Dendritic cell treated with granulocyte-macrophage colony-stimulating factor and Interleukin-4, amounts not matched to agents 40 ng/mL and 50 ng/mL, for 4 days (primary cell): Measurements from ENCODE around the gene LZTR1.

ENCODE experiments used
- H3K27ac Mint-ChIP-seq: one replicate; pipeline ENCODE4 v1.8.0; 2022; ENCODE audit warnings: mild to moderate bottlenecking, mixed read lengths
- H3K27me3 Mint-ChIP-seq: one replicate; pipeline ENCODE4 v1.8.0; 2022; ENCODE audit warnings: mild to moderate bottlenecking, mixed read lengths
- H3K36me3 Mint-ChIP-seq: one replicate; pipeline ENCODE4 v1.8.0; 2022; ENCODE audit warnings: low read depth, mixed read lengths
- H3K4me1 Mint-ChIP-seq: one replicate; pipeline ENCODE4 v1.8.0; 2022; ENCODE audit warnings: low read depth, mixed read lengths
- H3K4me3 Mint-ChIP-seq: one replicate; pipeline ENCODE4 v1.8.0; 2022; ENCODE audit warnings: mild to moderate bottlenecking, moderate library complexity, mixed read lengths
- H3K9me3 Mint-ChIP-seq: one replicate; pipeline ENCODE4 v1.8.0; 2022; ENCODE audit warnings: mixed read lengths
- intact Hi-C: fragments of 100-400 bp; cut with micrococcal nuclease; formaldehyde crosslinking; loops from one replicate; pipeline ENCODE4 v1.15.0; 2022

LZTR1 gene

DNA sequence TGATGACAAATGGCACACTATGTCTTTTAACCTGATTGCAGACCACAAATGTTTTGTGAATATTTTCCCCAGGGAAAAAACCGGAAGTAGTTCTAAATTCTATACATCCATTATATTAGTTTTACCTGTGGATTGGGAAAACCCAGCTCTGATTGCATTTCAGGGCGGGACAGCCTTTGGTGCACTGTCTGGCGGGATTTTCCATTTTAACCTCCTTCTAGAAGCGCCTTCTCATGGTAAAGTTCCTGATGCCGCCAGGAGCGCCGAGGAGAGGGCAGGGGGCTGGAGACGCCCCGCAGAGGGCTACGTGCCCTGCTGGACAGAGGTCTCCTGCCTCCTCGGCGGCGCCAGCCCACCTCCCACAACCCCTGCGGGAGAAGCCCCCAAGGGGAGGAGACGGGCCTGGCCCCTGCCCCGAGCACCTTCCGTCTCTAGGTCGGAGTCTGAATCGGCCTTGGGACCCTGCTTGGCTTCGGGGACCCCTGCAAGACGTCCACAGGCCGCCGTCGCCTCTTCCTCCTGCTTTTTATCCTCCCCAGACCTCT is 31.6 kb downstream of the LZTR1 start:
- H3K27me3 Mint-ChIP-seq, result peaks cover 38% of the 10 kb centered on the region
- no peaks in the 10 kb centered on the region for H3K36me3 Mint-ChIP-seq
- peak overlapping the region; percentile 71 for H3K4me3 Mint-ChIP-seq
- intact Hi-C loops, result no loop called here
- no peaks in the 10 kb centered on the region for H3K9me3 Mint-ChIP-seq
- H3K27ac Mint-ChIP-seq, result peak overlapping the region; percentile 81
- peaks cover 18% of the 10 kb centered on the region for H3K4me1 Mint-ChIP-seq

DNA sequence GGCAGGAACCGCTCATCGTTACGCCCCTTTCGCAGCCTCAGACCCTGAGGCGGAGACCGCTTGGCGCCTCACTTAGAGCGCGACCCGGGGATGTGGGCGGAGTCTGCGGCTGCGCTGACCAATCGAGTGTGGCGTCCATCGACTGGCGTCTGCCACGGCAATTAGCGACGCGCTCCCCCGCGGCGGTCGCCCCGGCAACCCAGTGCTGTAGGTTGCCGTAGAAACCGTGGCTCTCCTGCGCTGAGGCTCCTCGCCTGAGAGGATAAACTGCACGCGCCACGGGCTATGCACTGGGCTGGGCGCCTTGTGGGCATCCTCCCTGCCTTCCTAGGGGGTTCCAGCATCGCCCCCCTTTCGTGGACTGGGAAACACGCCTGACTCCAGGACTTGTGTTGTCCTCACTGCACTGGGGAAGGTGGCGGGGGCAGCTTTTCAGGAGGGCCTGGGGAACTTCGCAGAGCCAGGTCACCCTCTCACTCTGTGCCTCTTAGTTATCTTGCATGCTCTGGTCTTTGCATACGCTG is 32.2 kb downstream of the LZTR1 start:
- intact Hi-C loops, result no loop called here
- H3K27me3 Mint-ChIP-seq, result peaks cover 43% of the 10 kb centered on the region
- H3K27ac Mint-ChIP-seq, result peak overlapping the region; percentile 81
- no peaks in the 10 kb centered on the region for H3K9me3 Mint-ChIP-seq
- peak overlapping the region; percentile 71 for H3K4me3 Mint-ChIP-seq
- H3K4me1 Mint-ChIP-seq, result peaks cover 18% of the 10 kb centered on the region
- H3K36me3 Mint-ChIP-seq, result no peaks in the 10 kb centered on the region

DNA sequence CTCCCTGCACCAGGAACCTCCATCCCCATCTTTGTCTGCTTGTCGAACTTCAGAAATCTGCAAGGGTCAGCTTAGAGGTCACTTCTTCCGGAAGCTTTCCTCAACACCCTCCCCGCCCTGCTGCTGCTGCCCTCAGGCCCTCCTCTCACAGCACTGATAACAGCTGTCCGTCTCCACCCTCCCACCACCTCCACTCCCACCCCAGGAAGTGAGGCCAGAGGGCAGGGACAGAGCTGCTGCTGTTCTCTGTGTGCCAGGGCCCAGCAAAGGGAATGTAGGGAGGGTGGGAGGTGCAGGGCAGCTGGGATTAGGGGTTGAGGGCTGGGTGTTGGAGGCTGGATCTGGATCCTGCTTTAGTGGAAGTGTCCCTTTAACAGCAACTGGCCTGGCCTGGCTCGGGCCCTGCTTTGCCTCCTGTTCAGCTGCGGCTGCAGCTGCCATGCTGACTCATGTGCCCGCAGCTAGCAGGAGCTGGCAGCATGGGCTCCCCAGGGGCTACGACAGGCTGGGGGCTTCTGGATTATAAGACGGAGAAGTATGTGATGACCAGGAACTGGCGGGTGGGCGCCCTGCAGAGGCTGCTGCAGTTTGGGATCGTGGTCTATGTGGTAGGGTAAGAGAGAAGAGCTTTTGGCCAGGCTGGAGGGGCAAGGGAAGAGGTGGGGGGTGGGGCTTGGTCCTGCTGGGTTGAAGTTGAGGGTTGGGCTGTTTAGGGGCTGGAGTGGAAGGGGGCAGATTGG is 32.8 kb downstream of the LZTR1 start, which contains the start of gene P2RX6:
TSS of gene P2RX6 (plus strand) at position 440 of the 740 bp plus-strand sequence. CDS start at position 450, 10 bp downstream.
- Mint-ChIP-seq H3K9me3 (no peaks in the 10 kb centered on the region), H3K27me3 (peaks cover 46% of the 10 kb centered on the region), H3K4me1 (peaks cover 18% of the 10 kb centered on the region), H3K36me3 (no peaks in the 10 kb centered on the region), H3K4me3 (peak within 1 kb of the TSS; percentile 71), H3K27ac (peak within 1 kb of the TSS; percentile 81)
- intact Hi-C loops, result no loop called here

DNA sequence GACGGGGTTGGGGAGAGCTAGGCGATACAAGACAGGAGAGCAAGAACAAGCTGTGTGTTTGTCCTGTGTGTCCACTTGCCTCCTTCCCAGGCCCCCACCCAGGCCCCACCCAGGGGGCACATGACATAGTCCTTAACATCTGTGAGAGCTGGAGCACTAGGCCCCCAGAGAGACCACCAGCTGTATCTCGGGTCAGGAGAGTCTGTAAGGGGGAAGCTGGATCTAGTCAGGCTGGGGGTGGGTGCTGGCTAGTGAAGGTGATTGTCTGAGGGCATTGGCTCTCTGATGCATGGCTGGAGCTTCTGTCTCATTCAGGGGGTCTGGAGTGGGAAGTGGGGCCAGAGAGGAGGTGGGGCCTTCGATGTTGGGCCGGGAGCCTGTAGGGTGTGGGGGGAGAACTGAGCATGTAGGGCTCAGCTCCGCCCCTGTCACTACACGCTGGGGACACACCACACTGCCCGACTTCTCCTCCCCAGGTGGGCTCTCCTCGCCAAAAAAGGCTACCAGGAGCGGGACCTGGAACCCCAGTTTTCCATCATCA is 33.4 kb downstream of the LZTR1 start:
- intact Hi-C loops, result no loop called here
- Mint-ChIP-seq H3K27me3 (peaks cover 50% of the 10 kb centered on the region), H3K36me3 (no peaks in the 10 kb centered on the region), H3K4me3 (peak overlapping the region; percentile 71), H3K4me1 (peaks cover 18% of the 10 kb centered on the region), H3K27ac (peak overlapping the region; percentile 81), H3K9me3 (no peaks in the 10 kb centered on the region)

DNA sequence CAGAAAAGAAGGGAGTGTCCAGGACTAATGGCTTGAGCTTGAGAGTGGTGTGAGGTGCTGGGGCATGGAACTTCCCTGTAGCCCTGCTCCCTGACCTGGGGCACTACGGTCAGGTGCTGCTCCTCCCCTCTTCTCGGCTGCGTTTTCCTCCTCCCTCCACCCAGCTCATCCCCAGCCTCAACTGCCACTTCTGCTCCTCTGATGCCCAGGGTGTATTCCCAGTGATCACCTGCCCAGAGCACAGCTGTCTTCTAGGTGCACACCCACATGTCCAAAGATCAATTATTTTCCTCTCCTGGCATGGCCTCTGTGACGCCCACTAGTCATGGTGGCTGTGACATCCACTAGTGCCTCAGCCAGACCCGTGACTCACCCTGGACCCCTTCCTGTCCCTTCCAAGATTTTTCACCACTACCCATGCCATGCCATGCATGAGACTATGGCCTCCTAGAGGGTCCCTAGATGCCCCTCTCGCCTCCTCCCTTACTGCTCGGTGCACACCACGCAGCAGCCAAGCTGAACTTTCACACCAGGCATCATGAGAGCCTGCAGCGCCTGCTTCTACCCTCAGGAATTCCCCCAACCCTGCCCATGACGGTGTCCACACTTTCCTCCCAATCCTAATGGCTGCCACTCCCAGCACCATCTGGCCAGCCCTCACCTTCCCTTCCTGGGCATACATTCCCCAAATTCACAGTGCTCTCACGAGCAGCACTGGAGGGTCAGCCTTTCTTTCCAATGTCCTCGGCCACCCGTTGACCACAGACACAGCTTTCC is 34.7 kb downstream of the LZTR1 start:
- H3K4me1 Mint-ChIP-seq, result peaks cover 18% of the 10 kb centered on the region
- no peaks in the 10 kb centered on the region for H3K36me3 Mint-ChIP-seq
- intact Hi-C loops, result no loop called here
- H3K27me3 Mint-ChIP-seq, result peaks cover 52% of the 10 kb centered on the region
- H3K4me3 Mint-ChIP-seq, result no peak overlapping the region
- H3K27ac Mint-ChIP-seq, result no peak overlapping the region
- no peaks in the 10 kb centered on the region for H3K9me3 Mint-ChIP-seq

DNA sequence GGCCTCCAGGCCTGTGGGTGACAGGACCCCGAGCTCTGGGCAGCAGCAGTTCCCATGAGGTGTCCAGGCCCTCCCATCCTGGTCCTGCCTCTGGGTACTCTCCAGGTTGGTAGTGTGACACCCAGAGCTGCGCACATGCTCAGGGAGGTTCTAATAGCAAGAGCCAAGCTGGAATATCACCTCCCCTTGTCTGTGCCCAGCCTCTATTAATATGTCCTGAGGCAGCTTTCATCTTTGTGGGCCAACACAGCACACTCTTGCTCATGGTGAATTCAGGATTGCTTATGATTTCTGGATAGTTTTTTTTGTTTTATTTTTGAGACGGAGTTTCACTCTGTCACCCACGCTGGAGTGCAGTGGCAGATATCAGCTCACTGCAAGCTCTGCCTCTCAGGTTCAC is 36.2 kb downstream of the LZTR1 start:
- no peaks in the 10 kb centered on the region for H3K36me3 Mint-ChIP-seq
- intact Hi-C loops, result no loop called here
- no peak overlapping the region for H3K4me3 Mint-ChIP-seq
- H3K4me1 Mint-ChIP-seq, result peaks cover 18% of the 10 kb centered on the region
- no peaks in the 10 kb centered on the region for H3K9me3 Mint-ChIP-seq
- no peak overlapping the region for H3K27ac Mint-ChIP-seq
- H3K27me3 Mint-ChIP-seq, result peaks cover 51% of the 10 kb centered on the region

DNA sequence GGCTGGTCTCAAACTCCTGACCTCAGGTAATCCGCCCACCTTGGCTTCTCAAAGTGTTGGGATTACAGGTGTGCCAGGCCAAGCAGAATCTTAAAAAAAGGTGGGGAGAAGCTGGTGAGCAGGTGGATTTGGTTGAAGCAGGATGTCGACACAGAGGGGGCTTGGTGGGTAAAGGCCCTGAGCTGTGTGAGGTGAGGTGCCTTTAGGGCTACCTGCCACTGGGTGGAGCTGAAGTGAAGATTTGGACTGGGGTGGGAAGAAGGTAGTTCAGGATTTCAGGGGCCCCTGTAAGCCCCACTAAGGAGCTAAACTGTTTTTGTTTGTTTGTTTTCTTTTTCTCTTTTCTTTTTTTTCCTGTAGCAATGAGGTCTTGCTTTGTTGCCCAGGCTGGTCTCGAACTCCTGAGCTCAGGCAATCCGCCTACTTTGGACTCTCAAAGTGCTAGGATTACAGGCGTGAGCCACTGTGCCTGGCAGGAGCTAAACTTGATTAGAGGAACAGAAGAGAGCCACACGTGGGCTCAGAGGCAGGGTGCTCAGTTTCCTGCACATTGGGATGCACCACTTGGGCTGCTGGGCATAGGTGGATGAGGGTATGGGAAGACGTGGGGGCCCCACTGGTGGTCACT is 38.8 kb downstream of the LZTR1 start:
- H3K4me1 Mint-ChIP-seq, result no peaks in the 10 kb centered on the region
- peaks cover 34% of the 10 kb centered on the region for H3K27me3 Mint-ChIP-seq
- no peaks in the 10 kb centered on the region for H3K36me3 Mint-ChIP-seq
- H3K9me3 Mint-ChIP-seq, result no peaks in the 10 kb centered on the region
- no peak overlapping the region for H3K27ac Mint-ChIP-seq
- no peak overlapping the region for H3K4me3 Mint-ChIP-seq
- intact Hi-C loops, result no loop called here

DNA sequence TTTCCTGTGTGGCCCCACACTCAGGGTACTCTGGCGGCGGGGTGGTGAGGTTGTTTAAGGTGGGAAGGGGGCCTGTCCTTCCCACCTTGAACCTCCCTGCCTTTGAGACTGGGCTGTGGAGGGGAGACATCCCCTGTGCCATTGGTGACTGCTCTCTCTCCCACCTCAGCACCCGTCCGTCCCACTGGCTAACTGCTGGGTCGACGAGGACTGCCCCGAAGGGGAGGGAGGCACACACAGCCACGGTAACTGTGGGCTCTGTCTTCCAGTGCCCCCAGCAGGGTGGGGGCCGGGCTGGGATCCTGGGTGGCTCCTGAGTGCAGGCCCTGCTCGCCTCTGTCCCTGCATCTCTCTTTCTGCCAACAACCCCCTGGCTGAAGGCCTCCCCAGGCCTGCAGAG is 40.4 kb downstream of the LZTR1 start:
- intact Hi-C loops, result no loop called here
- Mint-ChIP-seq H3K4me3 (no peak overlapping the region), H3K9me3 (no peaks in the 10 kb centered on the region), H3K36me3 (no peaks in the 10 kb centered on the region), H3K27ac (peak overlapping the region; percentile 7), H3K27me3 (peaks cover 21% of the 10 kb centered on the region), H3K4me1 (no peaks in the 10 kb centered on the region)

DNA sequence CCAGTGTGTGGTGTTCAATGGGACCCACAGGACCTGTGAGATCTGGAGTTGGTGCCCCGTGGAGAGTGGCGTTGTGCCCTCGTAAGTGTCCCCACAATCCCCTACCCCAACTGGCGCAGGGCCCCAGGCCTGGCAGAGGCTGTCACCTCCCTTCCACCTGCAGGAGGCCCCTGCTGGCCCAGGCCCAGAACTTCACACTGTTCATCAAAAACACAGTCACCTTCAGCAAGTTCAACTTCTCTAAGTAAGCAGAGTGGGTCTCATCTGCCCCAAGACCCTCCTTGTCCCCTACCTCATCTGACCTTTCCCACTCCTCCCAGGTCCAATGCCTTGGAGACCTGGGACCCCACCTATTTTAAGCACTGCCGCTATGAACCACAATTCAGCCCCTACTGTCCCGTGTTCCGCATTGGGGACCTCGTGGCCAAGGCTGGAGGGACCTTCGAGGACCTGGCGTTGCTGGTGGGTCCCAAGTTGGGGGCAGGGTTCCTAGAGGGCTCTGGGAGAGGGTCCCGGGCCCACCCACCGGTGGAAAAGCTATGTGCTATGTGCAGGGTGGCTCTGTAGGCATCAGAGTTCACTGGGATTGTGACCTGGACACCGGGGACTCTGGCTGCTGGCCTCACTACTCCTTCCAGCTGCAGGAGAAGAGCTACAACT is 41.0 kb downstream of the LZTR1 start:
- H3K4me3 Mint-ChIP-seq, result no peak overlapping the region
- no peaks in the 10 kb centered on the region for H3K4me1 Mint-ChIP-seq

DNA sequence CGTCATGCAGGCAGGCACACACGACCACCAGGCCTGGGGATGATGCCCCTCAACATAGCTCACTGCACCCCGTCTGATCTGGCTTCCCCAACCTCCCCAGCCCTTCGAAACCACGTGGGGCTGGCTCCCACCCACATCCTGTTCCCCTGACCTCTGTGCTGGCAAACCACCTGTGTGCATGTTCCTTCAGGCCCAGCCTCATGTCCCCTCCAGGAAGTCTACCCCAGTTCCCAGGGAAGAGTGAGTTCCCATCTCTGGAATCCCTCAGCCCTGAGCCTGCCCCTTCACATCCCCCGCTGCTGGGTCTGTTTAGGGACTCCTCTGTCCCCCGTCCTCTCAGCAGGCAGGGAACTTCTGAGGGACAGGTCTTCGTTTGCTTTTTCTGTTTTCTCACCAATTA is 43.2 kb downstream of the LZTR1 start:
- Mint-ChIP-seq H3K4me3 (no peak overlapping the region), H3K36me3 (no peaks in the 10 kb centered on the region), H3K9me3 (no peaks in the 10 kb centered on the region), H3K27me3 (peaks cover 13% of the 10 kb centered on the region), H3K4me1 (no peaks in the 10 kb centered on the region), H3K27ac (no peak overlapping the region)
- intact Hi-C loops, result no loop called here

More for the DNA sequence above, 41.0 kb downstream of the LZTR1 start:
- intact Hi-C loops, result no loop called here
- Mint-ChIP-seq H3K36me3 (no peaks in the 10 kb centered on the region), H3K27me3 (peaks cover 19% of the 10 kb centered on the region), H3K27ac (peak overlapping the region; percentile 7), H3K9me3 (no peaks in the 10 kb centered on the region)

DNA sequence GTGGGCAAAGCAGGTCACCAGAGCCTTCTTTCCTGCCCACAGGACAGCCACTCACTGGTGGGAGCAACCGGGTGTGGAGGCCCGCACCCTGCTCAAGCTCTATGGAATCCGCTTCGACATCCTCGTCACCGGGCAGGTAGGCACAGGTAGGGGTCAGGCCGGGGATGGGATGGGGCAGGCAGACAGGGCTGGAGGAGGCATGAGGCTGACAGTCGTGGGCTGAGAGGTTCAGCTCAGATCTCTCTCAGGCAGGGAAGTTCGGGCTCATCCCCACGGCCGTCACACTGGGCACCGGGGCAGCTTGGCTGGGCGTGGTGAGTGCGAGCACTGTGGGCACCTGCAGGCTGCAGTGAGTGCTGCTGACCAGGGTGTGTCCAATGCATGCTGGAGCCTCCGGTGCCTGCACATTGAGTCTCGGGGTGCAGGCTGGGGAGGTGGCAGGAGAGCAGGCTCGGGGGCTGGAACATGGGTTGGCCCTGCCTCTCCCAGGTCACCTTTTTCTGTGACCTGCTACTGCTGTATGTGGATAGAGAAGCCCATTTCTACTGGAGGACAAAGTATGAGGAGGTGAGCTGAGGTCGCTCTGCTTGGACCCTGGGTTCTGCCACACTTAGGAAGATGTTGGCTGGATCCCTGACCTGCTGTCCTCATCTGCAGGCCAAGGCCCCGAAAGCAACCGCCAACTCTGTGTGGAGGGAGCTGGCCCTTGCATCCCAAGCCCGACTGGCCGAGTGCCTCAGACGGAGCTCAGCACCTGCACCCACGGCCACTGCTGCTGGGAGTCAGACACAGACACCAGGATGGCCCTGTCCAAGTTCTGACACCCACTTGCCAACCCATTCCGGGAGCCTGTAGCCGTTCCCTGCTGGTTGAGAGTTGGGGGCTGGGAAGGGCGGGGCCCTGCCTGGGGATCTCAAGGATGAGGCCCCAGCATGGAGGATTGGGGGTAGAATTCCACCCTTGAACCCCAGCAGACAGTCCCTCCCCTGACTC is 44.0 kb downstream of the LZTR1 start:
- H3K4me3 Mint-ChIP-seq, result no peak overlapping the region
- H3K4me1 Mint-ChIP-seq, result no peaks in the 10 kb centered on the region
- H3K27me3 Mint-ChIP-seq, result peaks cover 18% of the 10 kb centered on the region
- H3K36me3 Mint-ChIP-seq, result no peaks in the 10 kb centered on the region
- H3K27ac Mint-ChIP-seq, result no peak overlapping the region
- H3K9me3 Mint-ChIP-seq, result no peaks in the 10 kb centered on the region
- intact Hi-C loops, result no loop called here
